ENCODE data around the gene MX1.

The MX1 gene

GRCh38 chr21:41466024-41466820 lies 40.2 kb downstream of the MX1 start:
- no peak for DNase-seq

GRCh38 chr21:41470054-41470453 lies 44.0 kb downstream of the MX1 start:
- DNase-seq: no peak

- no peak for DNase-seq
These were observed 46.9 kb downstream of the MX1 start for GRCh38 chr21:41472753-41473548.

- no peak for DNase-seq
These were observed 49.8 kb downstream of the MX1 start for GRCh38 chr21:41475714-41476420.

GRCh38 chr21:41477641-41478318 lies 51.7 kb downstream of the MX1 start:
- no peak for DNase-seq

GRCh38 chr21:41478319-41479177 lies 52.5 kb downstream of the MX1 start:
- DNase-seq: no peak

GRCh38 chr21:41479686-41480085 lies 53.6 kb downstream of the MX1 start:
- DNase-seq: no peak

- DNase-seq: no peak
These were observed 54.1 kb downstream of the MX1 start for GRCh38 chr21:41480086-41480690.

GRCh38 chr21:41481191-41481590 lies 55.2 kb downstream of the MX1 start:
- DNase-seq: no peak

GRCh38 chr21:41482301-41482700 lies 56.3 kb downstream of the MX1 start:
- no peak for DNase-seq

- DNase-seq: no peak
These were observed 56.9 kb downstream of the MX1 start for GRCh38 chr21:41482980-41483379.

GRCh38 chr21:41483415-41483814 lies 57.4 kb downstream of the MX1 start:
- no peak for DNase-seq

- DNase-seq: no peak
These were observed 57.9 kb downstream of the MX1 start for GRCh38 chr21:41483973-41484372.

- DNase-seq: no peak
These were observed 61.0 kb downstream of the MX1 start for GRCh38 chr21:41487082-41487481.

GRCh38 chr21:41488080-41488479 lies 62.0 kb downstream of the MX1 start:
- DNase-seq: no peak

- no peak for DNase-seq
These were observed 63.3 kb downstream of the MX1 start for GRCh38 chr21:41489329-41489728.

- DNase-seq: no peak
These were observed 64.3 kb downstream of the MX1 start for GRCh38 chr21:41490330-41490729.

- DNase-seq: no peak
These were observed 65.4 kb downstream of the MX1 start for GRCh38 chr21:41491412-41491811.

GRCh38 chr21:41494242-41494641 lies 68.2 kb downstream of the MX1 start:
- DNase-seq: no peak

GRCh38 chr21:41497008-41497407 lies 71.0 kb downstream of the MX1 start:
- no peak for DNase-seq

- no peak for DNase-seq
These were observed 71.7 kb downstream of the MX1 start for GRCh38 chr21:41497788-41498187.

GRCh38 chr21:41499920-41500319 lies 73.9 kb downstream of the MX1 start:
- DNase-seq: no peak

Measured in inflammatory macrophage treated with lipopolysaccharide for 1 hour (primary cell).